H9 (cell line): ENCODE measurements around the gene KCNH1. TPM values are rescaled to one million over a fixed set of nuclear protein-coding genes. Genes with fewer than 3 reads are reported as not detected.

Experiments
- DNase-seq: peaks from one replicate; pipeline ENCODE4 v3.0.0-alpha.2; 2017
- H2AFZ ChIP-seq: one replicate; pipeline ENCODE4 v1.6.1; 2013; ENCODE audit warnings: mild to moderate bottlenecking, low read length, control low read depth, moderate library complexity
- H2AK5ac ChIP-seq: 2 replicates; pipeline ENCODE4 v1.6.1; 2013; ENCODE audit warnings: low read length, control low read depth, mixed read lengths; ENCODE audit not compliant: insufficient read length
- H2BK120ac ChIP-seq: one replicate; pipeline ENCODE4 v1.6.1; 2013; ENCODE audit warnings: low read depth, mild to moderate bottlenecking, low read length, control low read depth, inconsistent platforms; ENCODE audit not compliant: poor library complexity, severe bottlenecking
- H2BK12ac ChIP-seq: 2 replicates; pipeline ENCODE4 v1.6.1; 2013; ENCODE audit warnings: low read length, control low read depth, mixed read lengths, low read depth; ENCODE audit not compliant: insufficient read length
- H2BK15ac ChIP-seq: 2 replicates; pipeline ENCODE4 v1.6.1; 2013; ENCODE audit warnings: low read depth, low read length, control low read depth
- H2BK20ac ChIP-seq: one replicate; pipeline ENCODE4 v1.6.1; 2013; ENCODE audit warnings: low read depth, mild to moderate bottlenecking, low read length, control low read depth, inconsistent platforms; ENCODE audit not compliant: poor library complexity, severe bottlenecking
- H2BK5ac ChIP-seq: 2 replicates; pipeline ENCODE4 v1.6.1; 2013; ENCODE audit warnings: low read length, control low read depth, mixed read lengths; ENCODE audit not compliant: insufficient read length
- H3K14ac ChIP-seq: 2 replicates; pipeline ENCODE4 v1.6.1; 2013; ENCODE audit warnings: low read length, control low read depth; ENCODE audit not compliant: insufficient read depth
- H3K18ac ChIP-seq: 2 replicates; pipeline ENCODE4 v1.6.1; 2013; ENCODE audit warnings: low read depth, mild to moderate bottlenecking, mixed read lengths, low read length, control low read depth; ENCODE audit not compliant: insufficient read length
- H3K23ac ChIP-seq: 2 replicates; pipeline ENCODE4 v1.6.1; 2013; ENCODE audit warnings: low read length, control low read depth, mixed read lengths, low read depth; ENCODE audit not compliant: insufficient read length
- H3K23me2 ChIP-seq: 2 replicates; pipeline ENCODE4 v1.6.1; 2013; ENCODE audit warnings: low read depth, mild to moderate bottlenecking, mixed read lengths, low read length, control low read depth; ENCODE audit not compliant: insufficient read length, poor library complexity, severe bottlenecking
- H3K27ac ChIP-seq: 2 replicates; pipeline ENCODE4 v1.5.1; 2013; ENCODE audit warnings: low read length, control low read depth, mixed read lengths, low read depth; ENCODE audit not compliant: insufficient read length
- H3K27me3 ChIP-seq: 2 replicates; pipeline ENCODE4 v1.6.1; 2013; ENCODE audit warnings: low read length, control low read depth, inconsistent platforms; ENCODE audit not compliant: insufficient read depth
- H3K4ac ChIP-seq: 2 replicates; pipeline ENCODE4 v1.6.1; 2013; ENCODE audit warnings: low read depth, mild to moderate bottlenecking, control low read depth, inconsistent platforms, low read length, moderate library complexity
- H3K4me1 ChIP-seq: 2 replicates; pipeline ENCODE4 v1.6.1; 2013; ENCODE audit warnings: low read length, control low read depth, inconsistent platforms; ENCODE audit not compliant: insufficient read depth
- H3K4me2 ChIP-seq: 2 replicates; pipeline ENCODE4 v1.6.1; 2013; ENCODE audit warnings: low read length, control low read depth, mixed read lengths; ENCODE audit not compliant: insufficient read length, insufficient read depth
- H3K56ac ChIP-seq: 2 replicates; pipeline ENCODE4 v1.6.1; 2013; ENCODE audit warnings: low read depth, mild to moderate bottlenecking, mixed read lengths, low read length, control low read depth; ENCODE audit not compliant: insufficient read length
- H3K79me1 ChIP-seq: 2 replicates; pipeline ENCODE4 v1.6.1; 2013; ENCODE audit warnings: low read depth, mild to moderate bottlenecking, moderate library complexity, low read length, control low read depth, inconsistent platforms; ENCODE audit not compliant: insufficient read depth, poor library complexity, severe bottlenecking
- H3K79me2 ChIP-seq: 2 replicates; pipeline ENCODE4 v1.6.1; 2013; ENCODE audit warnings: low read length, control low read depth, inconsistent platforms; ENCODE audit not compliant: insufficient read depth
- H3K9ac ChIP-seq: 2 replicates; pipeline ENCODE4 v1.6.1; 2013; ENCODE audit warnings: low read length, control low read depth, mixed read lengths; ENCODE audit not compliant: insufficient read length; ENCODE audit errors: extremely low read depth
- H3K9me3 ChIP-seq: one replicate; pipeline ENCODE4 v1.6.1; 2013; ENCODE audit warnings: low read depth, low read length, inconsistent platforms; ENCODE audit not compliant: control insufficient read depth
- H3T11ph ChIP-seq: one replicate; pipeline ENCODE4 v1.6.1; 2013; ENCODE audit warnings: mild to moderate bottlenecking, low read length, control low read depth, inconsistent platforms
- H4K20me1 ChIP-seq: one replicate; pipeline ENCODE4 v1.6.1; 2013; ENCODE audit not compliant: control insufficient read depth, insufficient read length, insufficient read depth
- H4K5ac ChIP-seq: 2 replicates; pipeline ENCODE4 v1.6.1; 2013; ENCODE audit warnings: low read depth, mild to moderate bottlenecking, mixed read lengths, low read length, control low read depth; ENCODE audit not compliant: insufficient read length
- H4K8ac ChIP-seq: replicated peaks from 2 replicates; pipeline ENCODE4 v1.6.1; 2013; ENCODE audit warnings: low read length, control low read depth, mixed read lengths, low read depth; ENCODE audit not compliant: insufficient read length
- H4K91ac ChIP-seq: 2 replicates; pipeline ENCODE4 v1.6.1; 2013; ENCODE audit warnings: low read depth, mild to moderate bottlenecking, moderate library complexity, mixed read lengths, low read length, control low read depth; ENCODE audit not compliant: insufficient read length
- H3K27ac Mint-ChIP-seq, 3 experiments: 2 replicates in 2 of 3; 3 replicates in 1 of 3; pipeline ENCODE4 v1.8.0; 2020 to 2021; ENCODE audit warnings: mixed read lengths in 3 of 3, mild to moderate bottlenecking in 1 of 3, moderate library complexity in 1 of 3
- H3K27me3 Mint-ChIP-seq: 2 replicates; pipeline ENCODE4 v1.8.0; 2021; ENCODE audit warnings: low read depth, mild to moderate bottlenecking, moderate library complexity, mixed read lengths
- H3K36me3 Mint-ChIP-seq, 3 experiments: 2 replicates in 2 of 3; 3 replicates in 1 of 3; pipeline ENCODE4 v1.8.0; 2020 to 2021; ENCODE audit warnings: low read depth in 3 of 3, mixed read lengths in 3 of 3; ENCODE audit not compliant: insufficient read depth in 1 of 3
- H3K4me1 Mint-ChIP-seq, 2 experiments: 2 replicates each; pipeline ENCODE4 v1.8.0; 2020; ENCODE audit warnings: mixed read lengths in 2 of 2
- H3K4me3 Mint-ChIP-seq, 2 experiments: 2 replicates in 1 of 2; 3 replicates in 1 of 2; pipeline ENCODE4 v1.8.0; 2020 to 2021; ENCODE audit warnings: mild to moderate bottlenecking in 2 of 2, mixed read lengths in 2 of 2, moderate library complexity in 1 of 2
- H3K9me3 Mint-ChIP-seq, 2 experiments: 2 replicates in 1 of 2; 3 replicates in 1 of 2; pipeline ENCODE4 v1.8.0; 2020; ENCODE audit warnings: mild to moderate bottlenecking in 2 of 2, mixed read lengths in 2 of 2, moderate library complexity in 1 of 2
- whole genome bisulfite sequencing: extraction: QIAGEN DNeasy Blood & Tissue Kit; methylation state at CpG from one replicate; pipeline ENCODE4 v1.1.7; 2013; ENCODE audit warnings: missing lambda C conversion rate, low lambda C conversion rate, mixed read lengths; ENCODE audit not compliant: insufficient read length; ENCODE audit errors: extremely low coverage; 5-methylcytosine and 5-hydroxymethylcytosine counted together
- total RNA-seq: library from RNA; stranded (reverse); gene quantifications from 2 replicates; pipeline ENCODE4 v1.2.1, GENCODE V29; 2021
- TF ChIP-seq, protein P1 (sequence below): fragments of 200-600 bp; sonication (generic); conservative IDR thresholded peaks from 3 replicates; pipeline ENCODE4 v1.8.0; 2021; ENCODE audit warnings: antibody characterized with exemption, mild to moderate bottlenecking

The KCNH1 gene
- total RNA-seq, 1 experiment from 2014 or later, result 0.11 TPM

DNA sequence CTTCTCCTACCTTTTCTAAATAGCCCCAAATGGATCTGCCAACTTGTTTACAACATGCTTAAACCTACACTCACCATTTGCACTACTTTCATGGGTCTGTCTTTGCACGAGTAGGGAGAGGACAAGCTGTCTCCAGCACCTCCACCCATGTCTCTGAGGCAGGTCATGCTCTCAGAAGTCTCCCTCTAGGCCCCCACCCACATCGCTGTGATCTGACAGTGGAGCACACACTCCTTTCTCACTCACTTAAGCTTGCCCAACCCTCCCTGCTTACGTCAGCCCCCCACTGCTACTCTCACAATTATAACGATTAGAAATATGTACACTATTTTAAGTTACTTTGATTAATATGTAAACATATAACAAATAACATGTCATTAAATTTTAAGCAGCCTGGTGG, 141.1 kb downstream of the KCNH1 start:
- no peak for DNase-seq
- Histone ChIP-seq H3K4me2 (no peak overlapping the region), H4K8ac (no peak overlapping the region), H2BK20ac (no peak overlapping the region), H3K9me3 (no peaks in the 10 kb centered on the region), H4K20me1 (no peaks in the 10 kb centered on the region), H2BK15ac (no peak overlapping the region), H2BK5ac (no peak overlapping the region), H3K14ac (no peak overlapping the region), H3K27me3 (no peaks in the 10 kb centered on the region), H2AK5ac (no peak overlapping the region), H3K9ac (no peak overlapping the region), H3K27ac (no peak overlapping the region), H3K79me1 (no peaks in the 10 kb centered on the region), H3K18ac (no peak overlapping the region), H2BK120ac (no peak overlapping the region), H3K23me2 (no peaks in the 10 kb centered on the region), H3K4me1 (no peaks in the 10 kb centered on the region), H2AFZ (no peak overlapping the region), H4K91ac (no peak overlapping the region), H4K5ac (no peak overlapping the region), H2BK12ac (no peak overlapping the region), H3T11ph (no peak overlapping the region), H3K23ac (no peak overlapping the region), H3K79me2 (no peaks in the 10 kb centered on the region), H3K56ac (no peak overlapping the region), H3K4ac (no peak overlapping the region)
- TF ChIP-seq, protein P1, sequence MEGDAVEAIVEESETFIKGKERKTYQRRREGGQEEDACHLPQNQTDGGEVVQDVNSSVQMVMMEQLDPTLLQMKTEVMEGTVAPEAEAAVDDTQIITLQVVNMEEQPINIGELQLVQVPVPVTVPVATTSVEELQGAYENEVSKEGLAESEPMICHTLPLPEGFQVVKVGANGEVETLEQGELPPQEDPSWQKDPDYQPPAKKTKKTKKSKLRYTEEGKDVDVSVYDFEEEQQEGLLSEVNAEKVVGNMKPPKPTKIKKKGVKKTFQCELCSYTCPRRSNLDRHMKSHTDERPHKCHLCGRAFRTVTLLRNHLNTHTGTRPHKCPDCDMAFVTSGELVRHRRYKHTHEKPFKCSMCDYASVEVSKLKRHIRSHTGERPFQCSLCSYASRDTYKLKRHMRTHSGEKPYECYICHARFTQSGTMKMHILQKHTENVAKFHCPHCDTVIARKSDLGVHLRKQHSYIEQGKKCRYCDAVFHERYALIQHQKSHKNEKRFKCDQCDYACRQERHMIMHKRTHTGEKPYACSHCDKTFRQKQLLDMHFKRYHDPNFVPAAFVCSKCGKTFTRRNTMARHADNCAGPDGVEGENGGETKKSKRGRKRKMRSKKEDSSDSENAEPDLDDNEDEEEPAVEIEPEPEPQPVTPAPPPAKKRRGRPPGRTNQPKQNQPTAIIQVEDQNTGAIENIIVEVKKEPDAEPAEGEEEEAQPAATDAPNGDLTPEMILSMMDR, result no peak
- peaks cover 9 to 23% (median 13%) of the 10 kb centered on the region in 3 experiments for H3K36me3 Mint-ChIP-seq
- WGBS, result no CpG with 5 or more reads among the region's 4 CpGs
- H3K27me3 Mint-ChIP-seq, result no peaks in the 10 kb centered on the region; the same call in 1 of the 2 replicates
- H3K27ac Mint-ChIP-seq, result no peak overlapping the region; a peak in 1 of 7 replicates
- no peak overlapping the region for H3K4me3 Mint-ChIP-seq
- H3K9me3 Mint-ChIP-seq, result peaks cover 37 to 39% of the 10 kb centered on the region in 2 experiments
- no peaks in the 10 kb centered on the region for H3K4me1 Mint-ChIP-seq
